HCT116 (cell line): ENCODE data around the gene EPS15. TPM values are rescaled to one million over a fixed set of nuclear protein-coding genes. Genes with fewer than 3 reads are reported as not detected.
"Not testable (repeated sequence)": the region's sequence is repeated elsewhere in the genome, so short reads cannot be mapped to it uniquely, and the experiment has no call there.

Source experiments
- ATAC-seq: fragments of 200-7000 bp; cut with Tn5 transposase; 2 replicates; pipeline ENCODE4 v1.9.1; 2020; ENCODE audit warnings: mild to moderate bottlenecking, moderate library complexity
- BruUV-seq: library from RNA; stranded (reverse); fragments of 400-500 nt; replicated peaks from 2 replicates; lab custom pipeline; 2021; lab: Mats Ljungman, UMichigan
- CTCF ChIA-PET: fragments of 300-600 bp; sonication (Branson Sonifier 250); formaldehyde crosslinking; loops from one replicate; lab custom pipeline; 2021; ENCODE audit warnings: antibody characterized with exemption; lab: Charles Lee
- POLR2A ChIA-PET: fragments of 300-600, 350-600 bp; sonication (Branson Sonifier 250); formaldehyde crosslinking; loops from one replicate; lab custom pipeline; 2021; ENCODE audit warnings: antibody characterized with exemption; lab: Charles Lee
- RAD21 ChIA-PET, 2 experiments: fragments of 300-600 bp; sonication (Branson Sonifier 250); formaldehyde crosslinking; loops; one replicate each; lab custom pipeline; 2023; ENCODE audit warnings: low total read pairs in 2 of 2; ENCODE audit not compliant: uncharacterized antibody in 2 of 2, unreplicated experiment in 2 of 2, low non-redundant PET in 1 of 2; lab: Charles Lee
- DNase-seq: peaks from one replicate; pipeline ENCODE4 v3.0.0-alpha.2; 2010; ENCODE audit warnings: low read depth, low spot score
- H2AFZ ChIP-seq: fragments of 200-600 bp; shearing (Covaris generic), sonication (generic); 2 replicates; pipeline ENCODE4 v1.6.1; 2017; ENCODE audit warnings: low read depth, mixed run types, mixed read lengths, antibody characterized with exemption, low read length; ENCODE audit not compliant: poor library complexity, severe bottlenecking
- H3K27ac ChIP-seq: 2 replicates; pipeline ENCODE4 v1.5.1; 2012; ENCODE audit warnings: low read depth, low read length
- H3K27me3 ChIP-seq: fragments of 200-600 bp; sonication (generic); 2 replicates; pipeline ENCODE4 v1.6.1; 2016; ENCODE audit warnings: mixed run types, low read length, mixed read lengths; ENCODE audit not compliant: insufficient read depth
- H3K36me3 ChIP-seq, 2 experiments: fragments of 200-500 bp in 1 of 2; fragments of 200-600 bp in 1 of 2; sonication (Bioruptor generic) in 1 of 2; sonication (generic) in 1 of 2; 2 replicates each; pipeline versions ENCODE4 v1.5.1 to v1.6.1; 2014 to 2016; ENCODE audit warnings: low read length in 2 of 2, inconsistent platforms in 1 of 2, mixed read lengths in 1 of 2, mixed run types in 1 of 2; ENCODE audit not compliant: insufficient read depth in 2 of 2, control insufficient read depth in 1 of 2
- H3K4me1 ChIP-seq, 2 experiments: fragments of 200-600 bp in 1 of 2; sonication (generic) in 1 of 2; 2 replicates each; pipeline versions ENCODE4 v1.5.1 to v1.6.1; 2012 to 2017; ENCODE audit warnings: low read length in 2 of 2, inconsistent platforms in 1 of 2, mild to moderate bottlenecking in 1 of 2, mixed read lengths in 1 of 2, mixed run types in 1 of 2, moderate library complexity in 1 of 2; ENCODE audit not compliant: insufficient read depth in 2 of 2, control insufficient read depth in 1 of 2
- H3K4me2 ChIP-seq: fragments of 200-600 bp; sonication (generic); 2 replicates; pipeline ENCODE4 v1.6.1; 2017; ENCODE audit warnings: mixed run types, low read length, mixed read lengths
- H3K4me3 ChIP-seq, 2 experiments: fragments of 200-600 bp in 1 of 2; sonication (generic) in 1 of 2; replicated peaks in 1 of 2; 2 replicates each; pipeline ENCODE4 v1.5.1; 2011 to 2016; ENCODE audit warnings: low read length in 2 of 2, control low read depth in 1 of 2, low read depth in 1 of 2, mild to moderate bottlenecking in 1 of 2, mixed read lengths in 1 of 2, mixed run types in 1 of 2
- H3K79me2 ChIP-seq: fragments of 200-600 bp; sonication (generic); 2 replicates; pipeline ENCODE4 v1.6.1; 2017; ENCODE audit warnings: mild to moderate bottlenecking, mixed run types, low read length, moderate library complexity, mixed read lengths; ENCODE audit not compliant: insufficient read depth
- H3K9ac ChIP-seq: fragments of 200-600 bp; sonication (generic); 2 replicates; pipeline ENCODE4 v1.6.1; 2016; ENCODE audit warnings: low read length, mixed read lengths
- H3K9me2 ChIP-seq: fragments of 200-600 bp; sonication (generic), shearing (Covaris generic); 2 replicates; pipeline ENCODE4 v1.6.1; 2017; ENCODE audit warnings: mixed run types, mild to moderate bottlenecking, moderate library complexity; ENCODE audit not compliant: insufficient read depth
- H3K9me3 ChIP-seq, 2 experiments: fragments of 200-500 bp in 1 of 2; fragments of 200-600 bp in 1 of 2; sonication (Bioruptor generic) in 1 of 2; sonication (generic) in 1 of 2; 2 replicates each; pipeline ENCODE4 v1.6.1; 2014 to 2017; ENCODE audit warnings: low read length in 2 of 2, mixed read lengths in 2 of 2, inconsistent platforms in 1 of 2, low read depth in 1 of 2, mild to moderate bottlenecking in 1 of 2, mixed run types in 1 of 2, moderate library complexity in 1 of 2; ENCODE audit not compliant: control insufficient read depth in 1 of 2, insufficient read depth in 1 of 2
- H4K20me1 ChIP-seq: fragments of 200-600 bp; sonication (generic), shearing (Covaris generic); 2 replicates; pipeline ENCODE4 v1.6.1; 2017; ENCODE audit warnings: mixed run types, mild to moderate bottlenecking, moderate library complexity; ENCODE audit not compliant: insufficient read depth
- CBX3 ChIP-seq: IDR thresholded peaks from 2 replicates; pipeline ENCODE4 v1.6.1; 2012; ENCODE audit warnings: low read depth
- CEBPB ChIP-seq: IDR thresholded peaks from 2 replicates; pipeline ENCODE4 v1.6.1; 2012; ENCODE audit warnings: low read depth
- ELF1 ChIP-seq: IDR thresholded peaks from 2 replicates; pipeline ENCODE4 v1.6.1; 2012; ENCODE audit warnings: low read depth, borderline replicate concordance
- EZH2 ChIP-seq: fragments of 200-600 bp; sonication (generic); IDR thresholded peaks from 2 replicates; pipeline ENCODE4 v1.6.1; 2017; ENCODE audit warnings: antibody characterized with exemption, mixed run types
- EZH2phosphoT487 ChIP-seq: fragments of 200-600 bp; IDR thresholded peaks from 2 replicates; pipeline ENCODE4 v1.6.1; 2018; ENCODE audit warnings: antibody characterized with exemption, borderline replicate concordance
- JUND ChIP-seq: IDR thresholded peaks from 2 replicates; pipeline ENCODE4 v1.6.1; 2012
- POLR2A ChIP-seq: IDR thresholded peaks from 2 replicates; pipeline ENCODE4 v1.7.0; 2011; ENCODE audit warnings: borderline replicate concordance; ENCODE audit not compliant: insufficient read depth, insufficient read length; ENCODE audit errors: extremely low read depth
- POLR2AphosphoS5 ChIP-seq: IDR thresholded peaks from 2 replicates; pipeline ENCODE4 v1.6.1; 2011; ENCODE audit warnings: mild to moderate bottlenecking, low read depth, low read length, moderate library complexity
- SIN3A ChIP-seq: IDR thresholded peaks from 2 replicates; pipeline ENCODE4 v1.6.1; 2012; ENCODE audit warnings: low read depth
- SP1 ChIP-seq: IDR thresholded peaks from 2 replicates; pipeline ENCODE4 v1.6.1; 2012; ENCODE audit warnings: low read depth
- SRF ChIP-seq: IDR thresholded peaks from 2 replicates; pipeline ENCODE4 v1.6.1; 2012; ENCODE audit warnings: low read depth
- TCF7L2 ChIP-seq: IDR thresholded peaks from 2 replicates; pipeline ENCODE4 v1.7.0; 2011; ENCODE audit warnings: borderline replicate concordance, inconsistent platforms; ENCODE audit not compliant: insufficient read depth, insufficient read length; ENCODE audit errors: extremely low read depth
- YY1 ChIP-seq: IDR thresholded peaks from 2 replicates; pipeline ENCODE4 v1.6.1; 2011; ENCODE audit warnings: low read length, low read depth, moderate library complexity, mild to moderate bottlenecking; ENCODE audit not compliant: insufficient replicate concordance; ENCODE audit errors: extremely low read depth
- ZFX ChIP-seq: fragments of 450-650 bp; IDR thresholded peaks from 2 replicates; pipeline ENCODE4 v1.6.1; 2017
- intact Hi-C: fragments of 100-400 bp; cut with micrococcal nuclease; formaldehyde crosslinking; loops from 2 replicates; pipeline ENCODE4 v1.10.0; 2022
- total RNA-seq: library from RNA; stranded (reverse); gene quantifications from one replicate; pipeline ENCODE4 v1.2.1, GENCODE V29; 2021; ENCODE audit not compliant: unreplicated experiment
- TF ChIP-seq, protein P1 (sequence below): IDR thresholded peaks from 2 replicates; pipeline ENCODE4 v1.6.1; 2012

Gene EPS15
- total RNA-seq, 1 experiment from 2014 or later, result 41.2 TPM

DNA sequence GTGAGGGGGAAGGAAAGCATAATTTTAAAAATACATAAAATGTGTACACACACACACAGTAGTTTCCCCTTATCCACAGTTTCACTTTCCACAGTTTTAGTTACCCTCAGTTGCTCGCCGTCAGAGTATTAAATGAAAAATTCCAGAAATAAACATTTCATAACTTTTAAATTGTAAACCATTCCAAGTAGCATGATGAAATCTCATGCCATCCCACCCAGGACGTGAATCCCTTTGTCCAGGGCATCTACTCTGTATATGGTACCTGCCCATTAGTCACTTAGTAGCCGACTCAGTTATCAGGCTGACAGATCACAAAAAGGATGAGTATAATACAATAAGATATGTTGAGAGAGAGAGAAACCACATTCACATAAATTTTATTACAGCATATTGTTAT lies 36.2 kb downstream of the EPS15 start:
- TF ChIP-seq EZH2phosphoT487, result no peak
- TF ChIP-seq ZFX, result no peak
- no peak for TF ChIP-seq SRF
- TF ChIP-seq EZH2, result no peak
- no peak for TF ChIP-seq CEBPB
- TF ChIP-seq ELF1, result no peak
- TF ChIP-seq POLR2AphosphoS5, result no peak
- no peak for TF ChIP-seq YY1
- no peak for TF ChIP-seq POLR2A
- TF ChIP-seq TCF7L2, result no peak
- no peak for TF ChIP-seq SP1
- TF ChIP-seq SIN3A, result no peak
- no peak for TF ChIP-seq CBX3
- TF ChIP-seq JUND, result no peak
- TF ChIP-seq, protein P1, sequence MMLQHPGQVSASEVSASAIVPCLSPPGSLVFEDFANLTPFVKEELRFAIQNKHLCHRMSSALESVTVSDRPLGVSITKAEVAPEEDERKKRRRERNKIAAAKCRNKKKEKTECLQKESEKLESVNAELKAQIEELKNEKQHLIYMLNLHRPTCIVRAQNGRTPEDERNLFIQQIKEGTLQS, result no peak
- peaks cover 31% of the 10 kb centered on the region for H3K79me2 ChIP-seq
- no TSS peak for BruUV-seq
- no peaks in the 10 kb centered on the region for H3K9me2 ChIP-seq
- H3K4me2 ChIP-seq, result no peak overlapping the region
- H3K9ac ChIP-seq, result no peak overlapping the region
- H2AFZ ChIP-seq, result no peak overlapping the region
- H4K20me1 ChIP-seq, result no peaks in the 10 kb centered on the region
- H3K9me3 ChIP-seq, result no peaks in the 10 kb centered on the region
- ChIA-PET RAD21 (no interaction called here), POLR2A (no interaction called here), CTCF (no interaction called here)
- ATAC-seq (no peak), DNase-seq (no peak)
- H3K4me1 ChIP-seq, result no peaks in the 10 kb centered on the region
- no peaks in the 10 kb centered on the region for H3K27me3 ChIP-seq
- H3K27ac ChIP-seq, result no peak overlapping the region
- intact Hi-C loops, result no loop called here
- H3K36me3 ChIP-seq, result no peaks in the 10 kb centered on the region
- H3K4me3 ChIP-seq, result no peak overlapping the region

DNA sequence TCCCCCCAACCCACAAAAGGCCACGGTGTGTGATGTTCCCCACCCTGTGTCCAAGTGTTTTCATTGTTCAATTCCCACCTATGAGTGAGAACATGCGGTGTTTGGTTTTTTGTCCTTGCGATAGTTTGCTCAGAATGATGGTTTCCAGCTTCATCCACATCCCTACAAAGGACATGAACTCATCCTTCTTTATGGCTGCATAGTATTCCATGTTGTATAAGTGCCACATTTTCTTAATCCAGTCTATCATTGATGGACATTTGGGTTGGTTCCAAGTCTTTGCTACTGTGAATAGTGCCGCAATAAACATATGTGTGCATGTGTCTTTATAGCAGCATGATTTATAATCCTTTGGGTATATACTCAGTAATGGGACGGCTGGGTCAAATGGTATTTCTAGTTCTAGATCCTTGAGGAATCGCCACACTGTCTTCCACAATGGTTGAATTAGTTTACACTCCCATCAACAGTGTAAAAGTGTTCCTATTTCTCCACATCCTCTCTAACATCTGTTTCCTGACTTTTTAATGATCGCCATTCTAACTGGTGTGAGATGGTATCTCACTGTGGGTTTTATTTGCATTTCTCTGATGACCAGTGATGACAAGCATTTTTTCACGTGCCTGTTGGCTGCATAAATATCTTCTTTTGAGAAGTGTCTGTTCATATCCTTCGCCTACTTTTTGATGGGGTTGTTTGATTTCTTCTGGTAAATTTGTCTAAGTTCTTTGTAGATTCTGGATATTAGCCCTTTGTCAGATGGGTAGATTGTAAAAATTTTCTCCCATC lies 44.0 kb downstream of the EPS15 start:
- H3K27me3 ChIP-seq, DNase-seq, H3K4me3 ChIP-seq, H2AFZ ChIP-seq, CTCF ChIA-PET, BruUV-seq, ATAC-seq, H3K9me2 ChIP-seq, H3K9me3 ChIP-seq, H3K36me3 ChIP-seq, H3K27ac ChIP-seq, H3K4me2 ChIP-seq, H3K4me1 ChIP-seq, intact Hi-C loops, H4K20me1 ChIP-seq, H3K79me2 ChIP-seq, POLR2A ChIA-PET, RAD21 ChIA-PET, H3K9ac ChIP-seq: not testable (repeated sequence)
